H1 (cell line): ENCODE results near the gene ZNF57. TPM values are rescaled to one million over a fixed set of nuclear protein-coding genes. Genes with fewer than 3 reads are reported as not detected.

Experiments used
- CTCF ChIA-PET: fragments of 300-600 bp; sonication (Branson Sonifier 250); formaldehyde crosslinking; loops from one replicate; lab custom pipeline; 2021; ENCODE audit not compliant: partially characterized antibody; lab: Charles Lee
- POLR2A ChIA-PET: fragments of 300-600 bp; sonication (Branson Sonifier 250); formaldehyde crosslinking; loops from one replicate; lab custom pipeline; 2021; ENCODE audit warnings: inconsistent platforms; ENCODE audit not compliant: partially characterized antibody; lab: Charles Lee
- DNase-seq, 2 experiments: peaks; one replicate each; pipeline versions ENCODE4 v3.0.0 to v3.0.0-alpha.2; 2010 to 2022; ENCODE audit warnings: low spot score in 2 of 2, low read depth in 1 of 2, mixed read lengths in 1 of 2
- FAIRE-seq: peaks from 2 replicates; lab custom pipeline; 2011; peaks lifted over from hg19 to GRCh38; lab: Jason Lieb, UNC
- H2AFZ ChIP-seq: 2 replicates; pipeline ENCODE4 v1.8.1; 2012; ENCODE audit warnings: low read length, inconsistent platforms
- H2AK5ac ChIP-seq: 2 replicates; pipeline ENCODE4 v1.6.1; 2013; ENCODE audit warnings: low read depth, low read length
- H2BK120ac ChIP-seq: replicated peaks from 2 replicates; pipeline ENCODE3; 2013; ENCODE audit warnings: low read depth, low read length, inconsistent platforms
- H2BK12ac ChIP-seq: 2 replicates; pipeline ENCODE4 v1.6.1; 2013; ENCODE audit warnings: low read depth, low read length
- H2BK15ac ChIP-seq: 2 replicates; pipeline ENCODE4 v1.6.1; 2013; ENCODE audit warnings: low read length
- H2BK20ac ChIP-seq: 2 replicates; pipeline ENCODE4 v1.6.1; 2013; ENCODE audit warnings: low read length
- H2BK5ac ChIP-seq: 2 replicates; pipeline ENCODE4 v1.6.1; 2013; ENCODE audit warnings: low read depth, low read length
- H3K14ac ChIP-seq: 2 replicates; pipeline ENCODE4 v1.6.1; 2013; ENCODE audit warnings: inconsistent platforms; ENCODE audit not compliant: insufficient read length
- H3K18ac ChIP-seq: 2 replicates; pipeline ENCODE4 v1.6.1; 2013; ENCODE audit warnings: low read length; ENCODE audit errors: extremely low read depth
- H3K23ac ChIP-seq: 2 replicates; pipeline ENCODE4 v1.6.1; 2013; ENCODE audit warnings: inconsistent platforms; ENCODE audit not compliant: insufficient read length
- H3K23me2 ChIP-seq: 2 replicates; pipeline ENCODE4 v1.6.1; 2013; ENCODE audit warnings: low read depth, low read length
- H3K27ac ChIP-seq: 2 replicates; pipeline ENCODE4 v1.6.1; 2011; ENCODE audit warnings: low read depth, low read length, inconsistent platforms
- H3K27me3 ChIP-seq, 4 experiments: replicated peaks in 1 of 4; 1 replicate in 1 of 4; 2 replicates in 3 of 4; pipeline versions ENCODE4 v1.6.1 to v1.8.1; 2011 to 2013; ENCODE audit warnings: low read length in 3 of 4, mild to moderate bottlenecking in 3 of 4, inconsistent platforms in 2 of 4, mixed read lengths in 2 of 4, moderate library complexity in 1 of 4; ENCODE audit not compliant: control insufficient read depth in 3 of 4, insufficient read depth in 3 of 4; ENCODE audit errors: extremely low read depth in 1 of 4
- H3K36me3 ChIP-seq, 4 experiments: 2 replicates each; pipeline versions ENCODE4 v1.6.1 to v1.8.1; 2011 to 2013; ENCODE audit warnings: mild to moderate bottlenecking in 4 of 4, low read length in 3 of 4, moderate library complexity in 2 of 4, control low read depth in 1 of 4, inconsistent platforms in 1 of 4; ENCODE audit not compliant: insufficient read depth in 4 of 4, control insufficient read depth in 2 of 4
- H3K4ac ChIP-seq: replicated peaks from 2 replicates; pipeline ENCODE3; 2013; ENCODE audit warnings: low read length, low read depth, mixed read lengths, inconsistent platforms; ENCODE audit not compliant: insufficient read length
- H3K4me1 ChIP-seq, 4 experiments: replicated peaks in 1 of 4; 1 replicate in 1 of 4; 2 replicates in 3 of 4; pipeline versions ENCODE4 v1.6.1 to v1.8.1; 2011 to 2013; ENCODE audit warnings: low read length in 3 of 4, inconsistent platforms in 2 of 4, mixed read lengths in 1 of 4; ENCODE audit not compliant: insufficient read depth in 4 of 4, control insufficient read depth in 3 of 4
- H3K4me2 ChIP-seq, 2 experiments: 2 replicates each; pipeline versions ENCODE4 v1.6.1 to v1.8.1; 2011 to 2013; ENCODE audit warnings: low read depth in 2 of 2, low read length in 2 of 2, control low read depth in 1 of 2, inconsistent platforms in 1 of 2, mild to moderate bottlenecking in 1 of 2; ENCODE audit not compliant: insufficient read depth in 1 of 2
- H3K4me3 ChIP-seq, 4 experiments: fragments of 200-600, 300-600 bp in 1 of 4; sonication (generic), shearing (Covaris generic), sonication (Bioruptor Twin) in 1 of 4; 2 replicates each; pipeline versions ENCODE4 v1.5.1 to v1.8.1; 2011 to 2016; ENCODE audit warnings: low read length in 4 of 4, low read depth in 3 of 4, control low read depth in 2 of 4, inconsistent platforms in 2 of 4, mild to moderate bottlenecking in 2 of 4, mixed read lengths in 1 of 4, moderate library complexity in 1 of 4; ENCODE audit not compliant: insufficient read depth in 2 of 4; ENCODE audit errors: extremely low read depth in 1 of 4
- H3K56ac ChIP-seq: replicated peaks from 2 replicates; pipeline ENCODE3; 2013; ENCODE audit warnings: low read depth, mild to moderate bottlenecking, mixed read lengths, low read length, inconsistent platforms; ENCODE audit not compliant: insufficient read length
- H3K79me1 ChIP-seq: 2 replicates; pipeline ENCODE4 v1.6.1; 2013; ENCODE audit warnings: low read depth, low read length, control low read depth
- H3K79me2 ChIP-seq, 2 experiments: 2 replicates each; pipeline versions ENCODE4 v1.6.1 to v1.8.1; 2012 to 2013; ENCODE audit warnings: low read length in 2 of 2, mild to moderate bottlenecking in 2 of 2, inconsistent platforms in 1 of 2; ENCODE audit not compliant: insufficient read depth in 2 of 2, control insufficient read depth in 1 of 2
- H3K9ac ChIP-seq, 4 experiments: replicated peaks in 1 of 4; 1 replicate in 1 of 4; 2 replicates in 3 of 4; pipeline versions ENCODE4 v1.6.1 to v1.8.1; 2011 to 2013; ENCODE audit warnings: low read depth in 3 of 4, low read length in 3 of 4, control low read depth in 2 of 4, mild to moderate bottlenecking in 2 of 4, moderate library complexity in 2 of 4, inconsistent platforms in 1 of 4; ENCODE audit errors: extremely low read depth in 1 of 4
- H3K9me3 ChIP-seq, 2 experiments: 2 replicates each; pipeline versions ENCODE4 v1.6.1 to v1.8.1; 2012 to 2013; ENCODE audit warnings: mild to moderate bottlenecking in 2 of 2, moderate library complexity in 2 of 2, control low read depth in 1 of 2, inconsistent platforms in 1 of 2, low read depth in 1 of 2, low read length in 1 of 2, mixed read lengths in 1 of 2; ENCODE audit not compliant: insufficient read depth in 2 of 2
- H4K20me1 ChIP-seq, 2 experiments: replicated peaks in 1 of 2; 2 replicates each; pipeline versions ENCODE3 to v1.8.1; 2011 to 2013; ENCODE audit warnings: inconsistent platforms in 2 of 2, low read length in 2 of 2, mild to moderate bottlenecking in 1 of 2; ENCODE audit not compliant: insufficient read depth in 2 of 2, control insufficient read depth in 1 of 2
- H4K5ac ChIP-seq: 2 replicates; pipeline ENCODE4 v1.6.1; 2013; ENCODE audit warnings: low read length, low read depth, mixed read lengths, inconsistent platforms; ENCODE audit not compliant: insufficient read length
- H4K8ac ChIP-seq: 2 replicates; pipeline ENCODE4 v1.8.0; 2013; ENCODE audit warnings: mild to moderate bottlenecking, moderate library complexity, low read length, inconsistent platforms; ENCODE audit not compliant: insufficient read depth; ENCODE audit errors: extremely low read depth
- H4K91ac ChIP-seq: replicated peaks from 2 replicates; pipeline ENCODE3; 2013; ENCODE audit warnings: low read length, mixed read lengths, inconsistent platforms; ENCODE audit not compliant: insufficient read length
- FOSL1 ChIP-seq: IDR thresholded peaks from 2 replicates; pipeline ENCODE4 v1.6.1; 2011; ENCODE audit warnings: mild to moderate bottlenecking, low read depth, low read length, moderate library complexity; ENCODE audit not compliant: insufficient read depth
- POU5F1 ChIP-seq: IDR thresholded peaks from 2 replicates; pipeline ENCODE4 v1.6.1; 2011; ENCODE audit warnings: low read depth, mild to moderate bottlenecking, low read length, moderate library complexity
- WGBS, 2 experiments: shearing (Covaris generic) in 1 of 2; methylation state at CpG; one replicate each; pipeline versions ENCODE4 v1.1.6 to v1.1.7; 2013 to 2015; ENCODE audit warnings: low lambda C conversion rate in 2 of 2, mixed read lengths in 2 of 2, inconsistent platforms in 1 of 2, low coverage in 1 of 2, missing lambda C conversion rate in 1 of 2; ENCODE audit not compliant: insufficient replicate concordance in 2 of 2, insufficient coverage in 1 of 2, insufficient read length in 1 of 2; ENCODE audit errors: extremely low coverage in 1 of 2, missing lambda C conversion rate in 1 of 2; 5-methylcytosine and 5-hydroxymethylcytosine counted together
- polyA plus RNA-seq, 7 experiments: library from polyadenylated mRNA; depleted of rRNA in 3 of 7; stranded (reverse) in 5 of 7; unstranded in 2 of 7; fragments of >200 nt in 5 of 7; fragments of 200-250 nt in 2 of 7; gene quantifications; 1 replicate in 5 of 7; 2 replicates in 1 of 7; 4 replicates in 1 of 7; pipeline versions ENCODE4 v1.2.1 to v1.2.3, GENCODE V29; 2011 to 2013; ENCODE audit warnings: missing spikeins in 2 of 7, mixed read lengths in 2 of 7
- total RNA-seq: library from RNA; stranded (reverse); fragmentation: NEBNext Ultra II Directional; extraction: Animal tissue kit (Norgen Biotek cat#: 25700); gene quantifications from 2 replicates; pipeline ENCODE4 v1.2.1, GENCODE V29; 2021

Gene ZNF57
- total and polyA plus RNA-seq, 2 of the 8 experiments (the other 6 are each of a cell fraction or from before 2014, with no cell fraction given) = 4.9 to 8.9 TPM

- Histone ChIP-seq H3K4me2 (no peak overlapping the region), H2AK5ac (no peak overlapping the region), H3K27me3 (no peaks in the 10 kb centered on the region), H3K56ac (no peak overlapping the region), H2BK12ac (peak overlapping the region; percentile 23; the same call in 1 of the 2 replicates), H4K8ac (no peak overlapping the region), H3K4me3 (no peak overlapping the region), H3K4me1 (no peaks in the 10 kb centered on the region), H3K79me2 (no peaks in the 10 kb centered on the region), H3K36me3 (no peaks in the 10 kb centered on the region), H3K27ac (no peak overlapping the region), H2BK120ac (no peak overlapping the region), H4K91ac (no peak overlapping the region), H2BK20ac (no peak overlapping the region), H3K23ac (no peak overlapping the region), H2AFZ (no peak overlapping the region), H4K20me1 (no peaks in the 10 kb centered on the region), H3K9me3 (no peaks in the 10 kb centered on the region), H3K9ac (no peak overlapping the region), H4K5ac (no peak overlapping the region), H3K79me1 (no peaks in the 10 kb centered on the region), H2BK5ac (no peak overlapping the region), H3K14ac (no peak overlapping the region), H3K18ac (no peak overlapping the region), H3K4ac (no peak overlapping the region), H3K23me2 (no peaks in the 10 kb centered on the region), H2BK15ac (0 out of 2 replicates have a peak overlapping the region, but pooled peaks have one; percentile 81)
- CTCF ChIA-PET = interaction anchor here (0.7 to 18.9 kb wide), 25 partner anchors 8 to 198 kb away, joined by 3 to 260 read pairs (median 6); partner anchors contain the start of gene TLE2
- TF ChIP-seq POU5F1 (no peak), FOSL1 (no peak)
- 87% methylated on average over 5 of the region's 5 CpGs; no CpG with 5 or more reads in 1 of the 2 experiments for WGBS, 2 experiments
- POLR2A ChIA-PET = interaction anchor here (1.4 kb wide), 1 partner anchor 112 kb away, joined by 3 read pairs; no protein-coding TSS in a partner anchor
- FAIRE-seq = no peak
- DNase-seq = no peak
Observed at GRCh38 chr19:2963122-2963521, 62.4 kb downstream of the ZNF57 start.
